ENCODE results near the gene ACSM2A.
"Not testable (repeated sequence)": the region's sequence is repeated elsewhere in the genome, so short reads cannot be mapped to it uniquely, and the experiment has no call there.

ACSM2A gene, protein sequence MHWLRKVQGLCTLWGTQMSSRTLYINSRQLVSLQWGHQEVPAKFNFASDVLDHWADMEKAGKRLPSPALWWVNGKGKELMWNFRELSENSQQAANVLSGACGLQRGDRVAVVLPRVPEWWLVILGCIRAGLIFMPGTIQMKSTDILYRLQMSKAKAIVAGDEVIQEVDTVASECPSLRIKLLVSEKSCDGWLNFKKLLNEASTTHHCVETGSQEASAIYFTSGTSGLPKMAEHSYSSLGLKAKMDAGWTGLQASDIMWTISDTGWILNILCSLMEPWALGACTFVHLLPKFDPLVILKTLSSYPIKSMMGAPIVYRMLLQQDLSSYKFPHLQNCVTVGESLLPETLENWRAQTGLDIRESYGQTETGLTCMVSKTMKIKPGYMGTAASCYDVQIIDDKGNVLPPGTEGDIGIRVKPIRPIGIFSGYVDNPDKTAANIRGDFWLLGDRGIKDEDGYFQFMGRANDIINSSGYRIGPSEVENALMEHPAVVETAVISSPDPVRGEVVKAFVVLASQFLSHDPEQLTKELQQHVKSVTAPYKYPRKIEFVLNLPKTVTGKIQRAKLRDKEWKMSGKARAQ

DNA sequence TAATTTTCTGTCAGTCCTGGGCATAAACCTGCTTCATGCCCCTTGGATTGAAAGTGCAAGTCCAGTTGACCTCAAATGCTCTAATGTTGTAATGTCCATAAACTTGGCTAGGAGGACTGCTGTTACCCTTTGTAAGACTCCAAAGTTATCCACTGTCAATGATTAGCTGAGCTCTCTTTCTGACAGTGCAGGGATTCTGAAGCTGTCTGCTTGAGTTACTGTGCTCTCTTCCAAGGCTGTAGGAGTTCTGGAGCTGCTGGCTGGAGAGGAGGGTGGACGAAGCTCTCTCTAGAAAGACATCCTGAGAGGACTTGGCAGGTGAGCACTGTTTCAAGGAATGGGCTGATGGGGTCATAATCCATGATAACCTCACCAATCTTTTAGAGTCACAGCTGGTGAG lies at the start of gene ACSM2A:
ACSM2A (plus strand) TSS at position 158 of the 400 bp plus-strand sequence. CDS start 8,594 bp downstream, outside the sequence.
- DNase-seq: not testable (repeated sequence)

DNA sequence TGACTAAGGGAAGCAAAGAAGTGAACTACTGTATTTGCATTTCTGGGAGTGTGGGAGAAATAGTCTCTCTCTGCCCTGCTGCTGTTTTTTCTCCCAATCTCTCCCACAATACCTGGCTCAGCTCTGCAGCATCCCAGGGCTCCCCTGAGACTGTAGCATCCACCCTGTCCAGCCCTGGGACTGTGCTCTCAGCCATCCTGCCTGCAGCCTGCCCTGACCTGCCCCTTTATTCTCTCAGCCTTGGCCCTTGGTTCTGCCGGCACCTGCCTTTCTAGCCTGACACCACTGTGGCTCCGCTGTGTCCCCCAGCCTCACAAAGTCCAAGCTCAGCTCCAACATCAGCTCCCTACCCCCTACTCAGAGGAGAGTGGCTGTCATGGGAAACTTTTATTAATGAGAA lies 48.7 kb upstream of the ACSM2A start:
- DNase-seq: no peak

DNA sequence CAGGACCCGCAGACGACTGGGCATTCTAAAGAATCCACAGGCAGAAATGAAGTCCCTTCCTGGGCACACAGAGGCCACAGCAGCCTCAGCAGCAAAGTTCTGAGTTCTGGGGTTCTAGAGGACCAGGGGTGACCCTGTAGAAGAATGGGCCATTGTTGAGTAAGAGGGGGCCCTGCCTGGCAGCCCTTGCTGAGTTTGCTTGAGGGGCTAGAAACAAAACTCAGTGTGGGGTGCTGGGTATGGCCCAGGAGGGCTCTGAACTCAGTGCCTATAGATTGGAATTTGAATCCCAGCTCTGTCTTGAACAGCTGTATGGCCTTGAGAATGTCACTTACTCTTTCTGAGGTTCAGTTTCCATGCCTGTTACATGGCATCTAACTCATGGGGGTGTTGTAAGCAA lies 46.7 kb upstream of the ACSM2A start, which contains the start of gene PDILT:
PDILT (minus strand) TSS at position 101 of the 400 bp plus-strand sequence. CDS start 5,437 bp downstream, outside the sequence.
- no peak for DNase-seq

DNA sequence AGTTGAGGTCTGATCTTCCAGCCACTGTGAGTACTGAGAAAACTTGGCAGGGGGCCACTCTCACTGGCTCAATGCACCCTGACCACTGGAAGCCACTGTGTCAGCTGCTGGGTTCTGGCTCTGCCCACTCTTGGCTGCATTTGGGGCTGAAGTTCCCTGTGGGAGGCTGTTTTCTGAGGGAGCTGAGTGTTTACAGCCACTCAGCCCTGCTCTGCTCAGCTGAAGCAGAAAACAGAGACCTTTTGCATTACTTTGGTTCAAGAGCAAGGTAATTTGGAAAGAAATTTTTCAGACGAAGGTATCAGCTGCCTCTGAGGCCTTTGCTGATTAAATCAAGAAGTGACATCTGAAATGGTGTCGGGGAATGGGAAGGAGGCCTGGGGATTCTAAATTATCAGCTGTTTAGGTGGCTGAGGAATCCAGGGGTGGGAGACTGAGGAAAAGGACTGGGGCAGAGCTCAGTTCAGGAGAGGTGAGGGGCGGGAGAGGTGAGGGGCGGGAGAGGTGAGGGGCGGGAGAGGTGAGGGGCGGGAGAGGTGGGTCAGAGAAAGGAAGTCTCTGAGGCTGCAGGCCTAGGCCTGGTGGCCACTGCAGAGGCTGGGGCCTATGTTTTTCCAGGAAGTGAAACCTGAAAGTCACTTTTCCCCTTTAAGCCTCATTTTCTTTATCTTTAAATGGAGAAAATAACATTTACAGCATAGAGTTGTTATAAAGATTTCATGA lies 41.8 kb upstream of the ACSM2A start, which contains the start of gene ACSM5:
ACSM5 (plus strand) TSS at position 137 of the 723 bp plus-strand sequence. CDS start 1,951 bp downstream, outside the sequence.
- no peak for DNase-seq

DNA sequence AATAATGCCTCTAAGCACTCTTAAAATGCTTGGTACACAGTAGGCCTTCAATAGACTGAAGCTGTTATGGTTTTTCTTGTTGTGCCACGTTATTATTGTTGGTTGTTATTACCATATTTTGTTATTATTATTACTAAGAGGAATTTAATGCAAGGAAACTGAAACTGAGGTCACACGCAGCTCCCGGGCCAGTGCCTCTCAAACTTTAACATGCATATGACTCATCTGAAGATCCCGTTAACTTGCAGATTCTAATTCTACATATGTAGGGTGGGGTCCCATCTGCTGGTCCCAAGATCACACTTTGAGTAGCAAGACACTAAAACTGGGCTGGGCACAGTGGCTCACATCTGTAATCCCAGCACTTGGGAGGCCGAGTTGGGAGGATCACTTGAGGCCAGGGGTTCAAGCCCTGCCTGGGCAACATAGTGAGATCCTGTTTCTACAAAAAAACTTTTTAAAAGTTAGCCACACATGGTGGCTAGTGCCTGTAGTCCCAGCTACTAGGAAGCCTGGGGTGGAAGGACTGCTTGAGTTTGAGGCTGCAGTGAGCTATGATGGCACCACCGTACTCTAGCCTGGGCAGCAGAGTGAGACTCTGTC lies 41.1 kb upstream of the ACSM2A start:
- DNase-seq: no peak

DNA sequence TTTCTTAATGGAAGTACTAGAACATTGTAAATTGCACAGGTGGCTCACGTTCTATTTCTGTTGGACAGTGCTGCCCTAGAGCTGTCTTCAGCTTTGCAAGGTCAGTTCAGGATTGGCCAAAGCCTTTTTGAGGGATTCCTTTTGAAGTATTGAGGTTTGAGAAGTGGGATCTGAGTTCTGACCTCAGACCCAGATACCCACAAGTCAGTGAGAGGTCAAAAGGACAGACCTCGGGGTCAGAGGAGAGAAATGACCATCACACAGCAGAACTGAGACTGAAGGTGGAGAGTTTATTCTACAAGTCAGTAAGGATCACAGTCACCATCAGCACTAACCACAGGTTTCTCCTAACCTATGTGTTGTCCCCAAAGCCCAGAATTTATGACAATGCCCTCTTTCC lies 40.3 kb upstream of the ACSM2A start:
- DNase-seq: no peak

DNA sequence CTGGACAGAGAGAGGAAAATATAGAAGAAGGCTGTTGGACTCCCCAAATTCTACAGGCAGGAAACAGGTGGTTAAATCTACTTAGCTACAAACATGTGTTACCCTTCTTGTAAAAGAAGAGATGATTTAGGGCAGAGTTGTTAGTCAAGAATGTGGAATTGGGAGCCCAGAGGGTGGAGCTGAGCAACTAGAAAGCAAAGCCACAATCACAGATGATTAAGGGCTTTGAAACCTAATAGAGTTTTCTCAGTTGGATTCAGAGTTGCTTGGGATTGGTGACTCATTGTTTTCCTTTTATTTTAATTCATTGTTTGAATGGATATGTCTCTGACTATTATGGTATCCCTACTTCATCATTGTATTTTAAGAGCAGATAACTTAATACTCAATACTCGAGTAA lies 35.8 kb upstream of the ACSM2A start:
- no peak for DNase-seq

DNA sequence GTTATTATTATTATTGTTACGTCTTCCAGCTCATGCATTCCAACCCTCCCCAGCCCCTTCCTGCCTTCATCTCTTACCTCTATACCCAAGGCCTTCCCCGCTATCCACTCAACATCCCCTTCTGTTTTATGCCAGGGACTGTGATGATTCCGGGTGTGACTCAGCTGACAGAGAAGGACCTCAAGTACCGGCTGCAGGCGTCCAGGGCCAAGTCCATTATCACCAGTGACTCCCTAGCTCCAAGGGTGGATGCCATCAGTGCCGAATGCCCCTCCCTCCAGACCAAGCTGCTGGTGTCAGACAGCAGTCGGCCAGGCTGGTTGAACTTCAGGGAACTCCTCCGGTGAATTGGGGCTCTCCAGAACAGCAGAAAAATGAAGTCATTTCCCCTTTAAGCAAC lies 32.2 kb upstream of the ACSM2A start:
- DNase-seq: not testable (repeated sequence)

DNA sequence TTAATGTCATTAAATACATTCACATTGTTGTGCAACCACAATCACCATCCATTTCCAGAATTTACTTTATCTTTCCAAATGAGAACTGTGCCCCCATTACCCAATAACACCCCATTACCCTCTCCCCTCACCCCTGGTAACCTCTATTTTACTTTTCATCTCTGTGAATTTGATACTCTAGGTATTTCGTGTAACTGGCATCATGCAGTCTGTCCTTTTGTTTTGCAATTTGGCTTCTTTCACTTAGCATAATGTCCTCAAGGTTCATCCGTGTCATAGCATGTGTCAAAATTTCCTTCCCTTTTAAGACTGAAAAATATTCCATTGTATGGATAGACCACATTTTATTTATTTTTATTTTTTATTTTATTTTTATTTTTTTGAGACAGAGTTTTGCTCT lies 29.6 kb upstream of the ACSM2A start:
- DNase-seq: not testable (repeated sequence)

DNA sequence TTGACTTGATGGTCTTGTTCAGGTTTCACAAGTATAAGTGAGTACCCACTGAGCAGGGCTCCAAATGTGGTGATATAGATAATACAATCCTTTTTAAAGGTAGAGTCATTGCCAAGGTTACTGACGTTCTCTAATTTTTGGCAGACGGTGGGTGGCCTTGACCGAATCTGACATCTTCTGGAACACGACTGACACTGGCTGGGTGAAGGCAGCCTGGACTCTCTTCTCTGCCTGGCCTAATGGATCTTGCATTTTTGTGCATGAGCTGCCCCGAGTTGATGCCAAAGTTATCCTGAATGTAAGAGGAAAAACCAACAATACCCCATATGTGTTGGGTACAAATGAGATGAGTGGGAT lies 27.6 kb upstream of the ACSM2A start:
- not testable (repeated sequence) for DNase-seq

DNA sequence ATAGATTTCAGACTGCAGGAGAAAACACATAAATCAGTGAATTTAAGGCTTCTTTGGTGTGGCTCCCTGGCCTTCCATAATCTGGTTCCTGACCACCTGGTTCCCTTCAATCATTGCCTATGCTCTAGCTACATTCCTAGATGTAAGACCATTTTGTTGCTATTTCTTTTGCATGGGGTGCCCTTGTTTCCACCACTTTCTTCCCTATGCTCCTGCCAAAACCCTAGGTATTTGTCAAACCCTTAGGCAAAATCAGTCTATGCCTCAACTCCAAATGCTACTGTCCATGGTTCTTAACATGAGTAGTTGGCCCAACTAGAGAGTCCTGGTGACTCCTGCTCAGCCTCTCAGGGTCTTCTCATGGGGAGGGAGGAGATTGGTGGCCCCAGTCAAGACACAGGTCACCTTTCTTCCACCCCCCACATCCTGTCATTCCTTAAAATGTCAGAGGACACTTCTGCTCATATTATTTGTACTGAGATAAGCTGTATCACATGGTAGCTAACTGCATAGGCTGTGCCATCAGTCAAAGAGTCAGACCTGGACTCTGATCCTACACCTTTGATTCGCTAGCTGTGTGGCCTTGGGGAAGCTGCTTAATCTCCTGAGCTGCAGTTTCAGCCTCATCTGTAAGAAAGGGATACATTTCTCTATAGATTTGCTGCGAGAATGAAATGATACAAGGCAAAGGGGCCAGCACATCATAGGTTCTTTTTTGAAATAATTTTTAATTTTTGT lies 27.0 kb upstream of the ACSM2A start:
- DNase-seq: no peak

DNA sequence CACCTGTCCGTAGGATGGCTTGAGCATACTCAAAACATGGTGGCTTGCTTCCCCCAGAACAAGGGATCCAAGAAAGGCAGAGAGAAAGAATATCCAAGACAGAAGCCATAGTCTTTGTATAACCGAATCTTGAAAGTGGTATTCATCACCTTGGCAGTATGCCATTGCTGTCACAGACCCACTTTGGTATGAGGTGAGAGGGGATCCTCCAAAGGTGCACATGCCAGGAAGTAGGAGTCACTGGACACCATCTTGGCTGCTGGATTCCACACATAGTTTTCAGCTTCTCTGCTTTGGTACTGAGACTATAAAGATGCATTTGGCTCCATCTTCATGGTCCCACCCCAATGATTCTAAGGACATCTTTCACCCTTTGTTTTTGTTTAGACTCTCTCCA lies 23.9 kb upstream of the ACSM2A start:
- not testable (repeated sequence) for DNase-seq

DNA sequence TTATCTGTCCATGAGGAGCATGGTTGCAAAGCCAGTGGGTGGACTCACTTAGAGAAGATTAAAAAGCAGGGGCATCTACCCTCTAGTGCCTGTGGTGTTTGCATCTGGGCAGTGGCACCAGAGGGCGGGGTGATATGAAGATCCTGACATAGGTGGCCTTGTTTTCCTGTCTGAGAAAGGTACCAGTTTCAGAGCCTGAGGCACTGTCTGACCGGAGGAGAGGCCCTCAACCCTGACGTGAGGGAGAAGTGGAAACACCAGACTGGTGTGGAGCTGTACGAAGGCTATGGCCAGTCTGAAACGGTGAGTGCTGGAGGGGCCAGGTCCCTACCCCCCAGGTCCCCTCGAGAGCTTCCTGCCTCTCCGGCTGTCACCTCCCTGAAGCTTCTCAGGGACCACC lies 21.8 kb upstream of the ACSM2A start:
- DNase-seq: not testable (repeated sequence)

DNA sequence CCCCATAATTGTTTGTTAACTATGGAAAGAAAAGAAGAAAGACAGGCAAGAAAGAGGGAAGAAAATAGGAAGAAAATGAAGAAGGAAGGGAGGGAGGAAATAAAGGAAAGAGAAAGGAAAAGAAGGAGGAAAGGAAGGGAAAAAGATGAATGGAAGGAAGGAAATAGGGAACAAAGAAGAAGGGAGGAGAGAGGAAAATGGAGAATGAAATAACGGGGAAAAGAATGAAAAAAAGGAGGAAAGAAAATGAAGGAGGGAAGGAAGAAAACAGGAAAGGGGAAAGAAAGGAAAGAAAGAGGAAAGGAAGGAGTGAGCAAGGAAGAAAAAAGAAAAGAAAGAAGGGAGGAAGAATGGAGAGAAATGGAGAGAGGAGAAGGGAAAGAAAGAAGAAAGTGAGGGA lies 20.8 kb upstream of the ACSM2A start:
- not testable (repeated sequence) for DNase-seq

DNA sequence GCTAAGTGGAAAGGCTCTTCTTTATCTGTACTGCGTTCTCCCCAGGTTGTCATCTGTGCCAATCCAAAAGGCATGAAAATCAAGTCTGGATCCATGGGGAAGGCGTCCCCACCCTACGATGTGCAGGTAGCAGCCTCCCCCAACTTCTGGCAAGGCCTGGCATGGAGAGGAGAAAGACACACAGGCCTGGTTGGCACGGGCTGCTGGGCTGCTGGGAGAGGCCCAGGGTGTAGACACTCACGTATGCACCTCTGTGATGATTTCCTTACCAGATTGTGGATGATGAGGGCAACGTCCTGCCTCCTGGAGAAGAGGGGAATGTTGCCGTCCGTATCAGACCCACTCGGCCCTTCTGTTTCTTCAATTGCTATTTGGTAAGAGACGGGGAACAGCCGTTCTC lies 20.4 kb upstream of the ACSM2A start:
- DNase-seq: no peak

DNA sequence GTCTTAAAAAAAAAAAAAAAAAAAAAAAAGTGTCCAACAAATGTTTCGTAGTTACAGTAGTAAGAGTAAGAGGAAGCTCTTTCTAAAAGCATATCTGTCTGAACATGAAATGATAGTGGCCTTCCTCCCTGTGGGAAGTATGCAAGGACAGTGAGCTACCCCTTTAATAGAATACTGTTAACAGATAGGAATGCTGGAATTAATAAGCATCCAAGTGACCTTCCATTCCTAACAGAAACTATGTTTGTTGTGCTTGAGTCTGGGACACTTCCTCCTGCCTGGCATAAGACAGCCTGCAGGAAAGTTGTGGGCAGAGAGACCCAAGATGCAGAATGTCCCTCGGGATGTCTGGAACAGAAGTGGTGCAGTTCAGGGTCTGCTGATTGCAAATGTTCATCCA lies 12.4 kb upstream of the ACSM2A start:
- not testable (repeated sequence) for DNase-seq

DNA sequence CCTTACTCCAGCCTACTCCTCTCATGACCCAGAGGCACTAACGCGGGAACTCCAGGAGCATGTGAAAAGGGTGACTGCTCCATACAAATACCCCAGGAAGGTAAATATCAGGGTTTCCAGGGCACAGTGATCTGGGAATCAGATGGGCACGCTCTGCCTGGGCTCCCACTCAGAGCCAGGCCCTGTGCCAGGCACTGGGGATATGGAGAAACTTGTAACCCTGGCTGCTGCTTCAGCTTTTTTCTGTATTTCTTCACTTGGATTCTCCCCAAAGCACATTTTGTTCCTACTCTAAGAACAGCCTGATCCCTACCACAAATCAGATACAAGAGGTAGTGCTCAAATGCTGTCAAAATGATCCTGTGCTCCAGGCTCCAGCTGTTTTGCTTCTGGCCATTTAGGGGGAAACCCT lies 11.5 kb upstream of the ACSM2A start:
- DNase-seq: not testable (repeated sequence)

DNA sequence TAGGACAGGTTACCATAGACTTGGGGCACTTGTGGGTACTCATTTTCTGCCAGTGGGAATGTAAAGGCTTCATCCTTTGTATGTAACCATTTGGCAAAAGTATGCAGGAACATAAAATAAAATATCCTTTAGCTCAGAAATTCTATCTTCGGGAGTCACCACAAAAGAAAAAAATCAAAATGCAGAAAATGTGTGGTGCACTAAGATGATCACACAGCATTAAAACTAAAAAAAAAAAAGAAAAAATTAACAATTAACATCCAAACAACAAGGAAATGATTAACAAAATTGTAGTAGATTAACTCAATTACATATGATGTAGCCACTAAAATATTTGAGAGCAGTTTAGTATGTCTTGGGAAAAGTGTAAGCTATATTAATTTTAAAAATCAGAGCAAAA lies 10.6 kb upstream of the ACSM2A start:
- DNase-seq: not testable (repeated sequence)

DNA sequence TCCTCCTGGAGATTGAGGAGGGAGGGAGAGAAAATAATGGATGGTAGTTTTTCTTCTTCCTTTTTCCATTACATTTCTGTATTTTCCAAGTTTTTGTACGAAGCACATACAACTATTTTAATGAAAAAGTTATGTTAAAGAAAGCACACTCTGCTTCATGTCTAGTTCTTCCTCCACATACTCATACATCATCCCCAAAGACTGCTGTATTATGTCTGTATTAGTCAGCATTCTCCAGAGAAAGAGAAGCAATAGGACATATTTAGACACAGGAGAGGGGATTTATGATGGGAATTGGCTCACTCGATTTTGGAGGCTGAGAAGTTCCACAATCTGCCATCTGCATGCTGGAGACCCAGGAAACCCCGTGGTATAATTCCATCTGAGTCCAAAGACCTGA lies 10.1 kb upstream of the ACSM2A start:
- DNase-seq: no peak

DNA sequence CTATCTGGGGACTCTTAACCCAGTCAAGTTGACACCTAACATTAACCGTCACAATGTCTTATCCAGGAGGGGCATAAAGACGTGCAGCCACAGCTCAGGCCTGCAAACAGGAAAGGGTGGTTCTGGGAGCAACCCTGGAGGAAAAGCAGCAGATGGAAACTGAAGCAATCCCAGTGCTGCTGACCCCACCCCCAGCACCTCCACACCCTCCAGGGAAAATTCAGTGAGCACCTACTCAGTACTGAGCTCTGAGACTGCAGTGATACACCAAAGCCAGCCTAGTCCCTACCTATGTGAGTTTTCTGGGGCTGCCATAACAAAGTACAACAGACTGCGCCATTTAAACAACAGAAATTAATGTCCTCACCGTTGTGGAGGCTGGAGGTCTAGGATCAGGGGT lies 9.5 kb upstream of the ACSM2A start:
- DNase-seq: not testable (repeated sequence)

DNA sequence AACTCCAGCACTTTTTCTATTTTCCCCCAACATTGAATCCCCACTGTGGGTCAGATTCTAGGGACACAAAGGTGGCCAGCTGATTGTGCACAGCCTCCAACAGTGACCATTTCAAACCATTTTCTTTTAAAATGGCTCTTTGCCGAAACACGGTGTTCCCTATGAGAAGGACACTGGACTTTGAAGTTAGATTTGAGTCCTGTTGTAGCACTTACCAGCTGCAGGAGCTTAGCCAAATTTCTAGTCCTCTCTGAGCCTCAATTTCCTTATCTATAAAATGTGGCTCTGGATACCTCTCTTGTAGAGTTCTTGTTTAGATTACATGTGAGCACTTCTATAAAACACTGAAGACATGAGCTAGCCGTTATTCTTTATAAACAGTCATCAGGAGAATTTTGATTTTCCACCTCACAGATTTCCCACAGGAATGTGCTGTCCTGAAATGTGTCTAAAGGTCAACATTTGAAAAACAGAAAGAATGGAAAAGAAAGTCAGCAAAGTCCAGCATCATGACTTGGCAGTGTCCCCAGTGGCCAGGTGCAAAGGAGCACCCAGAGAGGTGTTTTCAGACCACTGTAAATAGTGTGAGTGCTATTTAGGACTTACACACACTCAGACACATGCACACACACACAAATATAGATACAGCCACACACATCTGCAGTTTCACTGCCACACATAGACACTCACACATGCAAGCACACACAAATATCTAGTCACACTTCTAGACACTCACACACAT lies 4.5 kb upstream of the ACSM2A start:
- not testable (repeated sequence) for DNase-seq

DNA sequence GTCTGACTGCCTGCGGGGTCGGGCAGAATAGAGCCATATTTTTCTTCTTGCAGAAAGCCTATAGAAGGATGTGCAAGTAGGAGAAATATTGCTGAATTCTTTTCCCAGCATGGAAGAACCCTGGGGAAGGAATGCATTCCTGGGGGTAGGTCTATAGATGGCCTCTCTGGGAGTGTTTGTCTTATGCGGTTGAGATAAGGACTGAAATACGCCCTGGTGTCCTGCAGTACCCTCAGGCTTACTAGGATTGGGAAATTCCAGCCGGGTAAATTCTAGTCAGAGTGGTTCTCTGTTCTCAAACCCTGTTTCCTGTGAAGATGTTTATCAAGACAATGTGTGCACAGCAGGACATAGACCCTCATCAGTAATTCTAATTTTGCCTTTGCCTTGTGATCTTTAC lies 2.3 kb downstream of the ACSM2A start:
- not testable (repeated sequence) for DNase-seq
